Small intestine (tissue), 7 donors: ENCODE measurements around the gene MYO9B. TPM values are rescaled to one million over a fixed set of nuclear protein-coding genes. Genes with fewer than 3 reads are reported as not detected.
A peak's percentile ranks its signal among the peaks of the same experiment; 100 is the strongest.

ENCODE experiments used
- DNase-seq, 2 donors: peaks; one replicate each; pipeline versions ENCODE4 v3.0.0 to v3.0.0-alpha.2; 2013
- FAIRE-seq: peaks from 2 replicates; lab custom pipeline; 2012; peaks lifted over from hg19 to GRCh38; lab: Jason Lieb, UNC
- H3K27ac ChIP-seq, 3 donors: one replicate each; pipeline ENCODE4 v1.5.1; 2013; ENCODE audit warnings: low read length in 2 of 3, mild to moderate bottlenecking in 2 of 3, control low read depth in 1 of 3, inconsistent platforms in 1 of 3, low read depth in 1 of 3, moderate library complexity in 1 of 3
- H3K27me3 ChIP-seq, 3 donors: one replicate each; pipeline ENCODE4 v1.6.1; 2013; ENCODE audit warnings: low read length in 3 of 3, inconsistent platforms in 1 of 3; ENCODE audit not compliant: control insufficient read depth in 3 of 3, insufficient read depth in 3 of 3
- H3K36me3 ChIP-seq, 3 donors: one replicate each; pipeline ENCODE4 v1.6.1; 2013; ENCODE audit warnings: low read length in 3 of 3, inconsistent platforms in 1 of 3, low read depth in 1 of 3, mild to moderate bottlenecking in 1 of 3, moderate library complexity in 1 of 3; ENCODE audit not compliant: control insufficient read depth in 3 of 3, insufficient read depth in 2 of 3
- H3K4me1 ChIP-seq, 3 donors: one replicate each; pipeline ENCODE4 v1.6.1; 2013; ENCODE audit warnings: low read length in 2 of 3, inconsistent platforms in 1 of 3, low read depth in 1 of 3, mild to moderate bottlenecking in 1 of 3, moderate library complexity in 1 of 3; ENCODE audit not compliant: control insufficient read depth in 3 of 3, insufficient read depth in 2 of 3
- H3K4me3 ChIP-seq, 3 donors: one replicate each; pipeline ENCODE4 v1.5.1; 2013; ENCODE audit warnings: low read length in 3 of 3, control low read depth in 1 of 3, inconsistent platforms in 1 of 3, low read depth in 1 of 3, mild to moderate bottlenecking in 1 of 3, moderate library complexity in 1 of 3
- H3K9me3 ChIP-seq, 2 donors: one replicate each; pipeline ENCODE4 v1.6.1; 2013; ENCODE audit warnings: low read depth in 1 of 2, low read length in 1 of 2; ENCODE audit not compliant: control insufficient read depth in 2 of 2, insufficient read depth in 1 of 2
- WGBS, 3 donors: extraction: QIAGEN DNeasy Blood & Tissue Kit; methylation state at CpG; one replicate each; pipeline ENCODE4 v1.1.7; 2013; 5-methylcytosine and 5-hydroxymethylcytosine counted together
- polyA plus RNA-seq, 4 donors: library from polyadenylated mRNA; stranded (reverse) in 3 of 4; unstranded in 1 of 4; fragments of 200-250 nt in 3 of 4; fragments of 120-200 nt in 1 of 4; gene quantifications; one replicate each; pipeline versions ENCODE4 v1.2.1 to v1.2.3, GENCODE V29; 2013
- donor health status: healthy with polysubstance abuse.
- donor health status: control.
- donor health status: control.
- donor health status: Bipolar disorder and iron deficiency.
- donor health status: healthy.

MYO9B gene
- polyA plus RNA-seq, 4 donors: 31.6 to 62.1 (median 47.9) TPM

DNA sequence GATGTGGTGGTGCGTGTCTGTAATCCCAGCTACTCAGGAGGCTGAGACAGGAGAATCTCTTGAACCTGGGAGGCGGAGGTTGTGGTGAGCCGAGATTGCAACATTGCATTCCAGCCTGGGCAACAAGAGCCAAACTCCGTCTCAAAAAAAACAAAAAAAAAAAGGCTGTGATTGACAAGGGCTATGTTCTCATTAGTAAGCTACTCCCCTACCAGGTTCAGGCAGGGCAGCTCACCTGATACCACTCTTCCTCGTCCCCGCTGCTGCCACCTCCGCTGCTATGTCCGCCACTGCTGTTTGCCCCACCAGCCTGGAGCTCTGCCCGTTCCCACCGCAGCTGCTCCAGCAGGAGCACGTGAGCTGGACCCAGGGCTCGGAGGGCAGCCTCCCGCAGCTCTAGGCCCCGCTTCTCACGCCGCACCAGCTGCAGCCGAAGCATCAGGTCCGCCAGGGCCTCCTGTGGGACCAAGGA lies 179.6 kb downstream of the MYO9B start:
- Histone ChIP-seq H3K9me3 (peaks cover 0 to 15% of the 10 kb centered on the region in 2 donors), H3K4me1 (no peaks in the 10 kb centered on the region), H3K36me3 (no peaks in the 10 kb centered on the region), H3K27ac (no peak overlapping the region), H3K27me3 (no peaks in the 10 kb centered on the region), H3K4me3 (no peak overlapping the region)
- FAIRE-seq (no peak), DNase-seq (peak in 1 of 2 donors; percentile 39)
- 19 to 62% (median 49%) methylated on average over 18 of the region's 18 CpGs for WGBS, 3 donors

DNA sequence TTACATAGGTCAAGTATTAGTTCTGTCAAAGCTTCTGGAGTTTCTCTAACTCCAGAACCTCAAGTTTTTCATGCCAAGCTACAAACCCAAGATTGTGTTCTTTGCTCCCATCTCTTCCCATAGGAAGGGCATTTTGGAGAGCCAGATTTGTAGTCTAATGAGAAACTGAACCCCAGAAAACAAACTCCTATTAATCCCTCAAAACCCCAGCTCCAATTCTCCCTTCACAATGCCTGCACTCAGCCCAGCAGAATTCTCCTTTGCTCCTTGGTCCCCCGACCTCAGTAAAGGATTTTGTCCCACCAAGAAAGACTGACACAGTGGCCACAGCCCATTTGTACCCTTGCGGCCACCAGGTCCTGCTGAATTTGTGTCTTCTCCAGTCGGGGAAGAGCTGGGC lies 180.6 kb downstream of the MYO9B start:
- WGBS, 3 donors: 64 to 87% (median 78%) methylated on average over 3 of the region's 3 CpGs
- peaks cover 0 to 15% of the 10 kb centered on the region in 2 donors for H3K9me3 ChIP-seq
- FAIRE-seq (no peak), DNase-seq (no peak)
- H3K4me3 ChIP-seq: no peak overlapping the region
- no peaks in the 10 kb centered on the region for H3K27me3 ChIP-seq
- H3K36me3 ChIP-seq: no peaks in the 10 kb centered on the region
- no peak overlapping the region for H3K27ac ChIP-seq
- no peaks in the 10 kb centered on the region for H3K4me1 ChIP-seq

DNA sequence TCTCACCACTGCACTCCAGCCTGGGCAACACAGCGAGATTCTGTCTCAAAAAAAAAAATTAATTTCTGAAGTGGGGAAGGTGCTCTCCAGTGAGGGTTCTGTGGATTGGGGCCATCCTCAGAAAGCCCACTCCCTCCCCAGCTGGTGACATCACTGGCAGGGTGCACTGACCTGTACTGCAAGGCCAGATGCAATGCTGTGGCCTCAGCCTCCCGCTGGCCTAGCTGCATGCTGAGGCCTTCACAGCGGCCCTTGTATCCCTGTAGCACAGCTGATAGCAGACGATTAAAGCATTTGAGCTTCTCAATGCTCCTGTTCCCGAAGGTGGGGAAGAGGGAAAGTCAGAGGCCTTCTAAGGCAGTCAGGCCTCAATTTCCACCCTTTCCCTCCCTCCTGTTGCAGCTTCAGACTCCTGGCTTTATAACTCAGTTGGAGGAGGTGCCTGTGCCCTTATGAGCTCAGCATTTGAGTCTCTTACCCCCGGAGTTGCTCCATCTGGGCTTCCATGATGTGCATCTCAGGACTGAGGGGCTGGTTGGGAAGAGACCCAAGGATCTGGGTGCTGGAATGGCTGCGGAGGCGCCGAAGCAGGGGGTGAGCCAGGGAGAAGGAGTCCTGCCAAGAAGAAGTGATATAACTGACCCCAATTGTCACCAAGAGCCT lies 183.7 kb downstream of the MYO9B start:
- DNase-seq: no peak
- 88 to 90% (median 90%) methylated on average over 9 of the region's 9 CpGs for WGBS, 3 donors
- H3K9me3 ChIP-seq: peaks cover 0 to 15% of the 10 kb centered on the region in 2 donors
- H3K4me3 ChIP-seq: no peak overlapping the region
- H3K27ac ChIP-seq: no peak overlapping the region
- H3K4me1 ChIP-seq: no peaks in the 10 kb centered on the region
- FAIRE-seq: no peak
- no peaks in the 10 kb centered on the region for H3K27me3 ChIP-seq
- no peaks in the 10 kb centered on the region for H3K36me3 ChIP-seq

DNA sequence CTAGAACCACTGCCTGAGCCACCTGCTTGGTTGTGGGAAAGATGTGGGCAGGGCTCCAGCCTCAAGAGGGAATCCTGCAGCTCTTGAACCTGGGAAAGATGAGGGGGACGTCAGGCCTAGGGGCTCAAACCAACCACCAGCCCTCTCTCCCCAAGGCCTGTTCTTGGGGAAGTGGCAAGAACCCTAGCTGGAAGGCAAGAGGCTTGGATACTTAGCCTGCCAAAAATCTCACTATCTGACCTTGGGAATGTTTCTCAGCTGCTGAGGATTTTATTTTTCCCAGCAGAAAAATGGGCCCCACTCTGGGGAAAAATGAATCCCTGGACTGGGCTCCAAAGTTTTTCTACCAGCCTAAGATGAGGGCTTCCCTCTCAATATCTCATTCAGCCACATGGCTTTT lies 184.4 kb downstream of the MYO9B start:
- FAIRE-seq (no peak), DNase-seq (no peak)
- Histone ChIP-seq H3K27me3 (no peaks in the 10 kb centered on the region), H3K4me1 (no peaks in the 10 kb centered on the region), H3K9me3 (peaks cover 0 to 15% of the 10 kb centered on the region in 2 donors), H3K4me3 (no peak overlapping the region), H3K27ac (no peak overlapping the region), H3K36me3 (no peaks in the 10 kb centered on the region)
- WGBS, 3 donors: 63 to 100% (median 77%) methylated on average over 1 of the region's 1 CpG

DNA sequence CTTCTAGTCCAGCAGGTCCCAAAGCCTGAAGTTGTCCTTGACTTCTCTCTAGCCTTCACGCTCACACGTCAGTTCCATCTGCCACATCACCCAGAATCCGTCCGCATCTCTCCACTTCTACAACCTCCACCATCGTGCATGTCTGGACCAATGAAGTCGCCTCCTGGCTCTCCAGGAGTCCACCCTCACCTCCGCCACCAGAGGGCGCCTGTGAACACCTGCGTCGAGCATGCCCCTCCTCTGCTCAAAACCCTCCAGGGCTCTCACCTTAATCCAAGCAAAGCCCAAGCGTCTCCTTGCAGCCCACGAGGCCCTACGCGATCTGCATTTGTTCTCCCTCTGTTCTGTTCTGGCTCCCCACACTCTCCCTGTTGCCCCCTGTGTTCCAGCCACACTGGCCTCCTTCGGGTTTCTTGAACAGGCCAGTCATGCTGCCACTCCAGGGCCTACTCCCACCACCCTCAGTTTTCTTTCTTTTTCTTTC lies 185.3 kb downstream of the MYO9B start:
- FAIRE-seq: no peak
- Histone ChIP-seq H3K4me1 (no peaks in the 10 kb centered on the region), H3K27me3 (no peaks in the 10 kb centered on the region), H3K9me3 (peaks cover 0 to 15% of the 10 kb centered on the region in 2 donors), H3K36me3 (no peaks in the 10 kb centered on the region), H3K27ac (no peak overlapping the region), H3K4me3 (no peak overlapping the region)
- peak; percentile 87 to 89 for DNase-seq
- WGBS, 3 donors: 5 to 17% (median 9%) methylated on average over 15 of the region's 15 CpGs

DNA sequence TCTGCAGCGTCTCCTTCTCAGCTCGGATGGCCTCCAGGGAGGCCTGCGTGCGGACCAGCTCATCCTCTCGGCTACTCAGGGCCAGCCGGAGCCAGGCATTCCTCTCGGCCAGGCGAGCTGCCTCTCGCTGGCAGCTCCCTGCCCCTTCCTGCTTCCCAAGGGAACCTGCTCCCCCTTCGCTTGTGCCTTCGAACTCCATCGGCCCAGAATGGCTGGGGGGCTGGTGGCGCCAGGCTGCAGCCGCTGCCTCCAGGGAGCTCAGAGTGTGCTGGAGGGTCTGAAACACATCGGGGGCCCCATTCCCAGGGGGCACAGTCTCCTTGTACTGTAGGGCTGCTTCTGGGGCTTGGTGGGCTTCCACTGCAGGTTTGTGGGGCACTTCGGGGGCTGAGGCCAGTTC lies 187.0 kb downstream of the MYO9B start:
- FAIRE-seq (no peak), DNase-seq (no peak)
- WGBS, 3 donors: 71 to 89% (median 82%) methylated on average over 16 of the region's 16 CpGs
- H3K36me3 ChIP-seq: no peaks in the 10 kb centered on the region
- no peak overlapping the region for H3K27ac ChIP-seq
- H3K9me3 ChIP-seq: peaks cover 0 to 15% of the 10 kb centered on the region in 2 donors
- H3K27me3 ChIP-seq: no peaks in the 10 kb centered on the region
- H3K4me1 ChIP-seq: no peaks in the 10 kb centered on the region
- H3K4me3 ChIP-seq: no peak overlapping the region

Other genes with a start within 250 kb of the MYO9B start
- gene SIN3B, start 246.4 kb upstream of the MYO9B start, polyA plus RNA-seq: 10 to 100 TPM in 3 of 4 donors, 1 to 10 TPM in 1; 9.7 to 38.1 (median 15.4) TPM
- gene F2RL3, start 186.8 kb upstream of the MYO9B start, polyA plus RNA-seq: 10 to 100 TPM in 1 of 4 donors, 1 to 10 TPM in 1, under 1 TPM in 2; 0.45 to 13.4 (median 1.5) TPM
- gene CPAMD8, start 49.0 kb upstream of the MYO9B start, polyA plus RNA-seq: 1 to 10 TPM in 3 of 4 donors, under 1 TPM in 1; 0.45 to 7.1 (median 3.1) TPM
- gene HAUS8, start 325 bp upstream of the MYO9B start, polyA plus RNA-seq: 10 to 100 TPM in 2 of 4 donors, 1 to 10 TPM in 2; 7.4 to 16.5 (median 13.2) TPM
- 10 to 100 TPM; 31.7 to 40.5 (median 37.2) TPM for gene USE1, start 139.6 kb downstream of the MYO9B start, polyA plus RNA-seq
- gene OCEL1, start 150.4 kb downstream of the MYO9B start, polyA plus RNA-seq: 10 to 100 TPM; 24.0 to 93.7 (median 50.9) TPM
- gene NR2F6, start 170.1 kb downstream of the MYO9B start, polyA plus RNA-seq: 10 to 100 TPM; 41.6 to 93.0 (median 74.9) TPM
- gene USHBP1, start 189.0 kb downstream of the MYO9B start, polyA plus RNA-seq: 1 to 10 TPM in 3 of 4 donors, not detected in 1; 1.4 to 4.7 (median 2.0) TPM
- 10 to 100 TPM; 68.9 to 82.7 (median 75.3) TPM for gene BABAM1, start 191.7 kb downstream of the MYO9B start, polyA plus RNA-seq
- gene ANKLE1, start 206.1 kb downstream of the MYO9B start, polyA plus RNA-seq: under 1 TPM in 3 of 4 donors, not detected in 1; 0.15 to 0.71 (median 0.22) TPM
- 1 to 10 TPM; 2.2 to 5.1 (median 3.9) TPM for gene ABHD8, start 227.6 kb downstream of the MYO9B start, polyA plus RNA-seq
- 100 to 1,000 TPM in 3 of 4 donors, 10 to 100 TPM in 1; 49.0 to 404 (median 278) TPM for gene MRPL34, start 230.1 kb downstream of the MYO9B start, polyA plus RNA-seq
- gene DDA1, start 233.8 kb downstream of the MYO9B start, polyA plus RNA-seq: 10 to 100 TPM; 29.4 to 57.5 (median 48.9) TPM